ENCODE data around the gene OR2A1. TPM values are rescaled to one million over a fixed set of nuclear protein-coding genes. Genes with fewer than 3 reads are reported as not detected.
"Not testable (repeated sequence)": the region's sequence is repeated elsewhere in the genome, so short reads cannot be mapped to it uniquely, and the experiment has no call there.

OR2A1 gene
- total RNA-seq, 4 donors from 2014 or later, result 0.33 to 1.4 TPM; not detected in 2

GRCh38 chr7:144302578-144303303 lies 9.5 kb upstream of the OR2A1 start:
- DNase-seq; H3K36me3 ChIP-seq; H3K27me3 ChIP-seq; intact Hi-C loops (cut with DNase I); H3K27ac ChIP-seq; H3K9me3 ChIP-seq; H3K4me1 ChIP-seq; H3K4me3 ChIP-seq (replicated peaks in 1 of 3): not testable (repeated sequence)
- WGBS, 2 donors, result no CpG with 5 or more reads among the region's 1 CpG

GRCh38 chr7:144303607-144304006 lies 8.6 kb upstream of the OR2A1 start:
- intact Hi-C loops (cut with DNase I); H3K27ac ChIP-seq; H3K4me1 ChIP-seq; H3K36me3 ChIP-seq; DNase-seq; H3K4me3 ChIP-seq (replicated peaks in 1 of 3); H3K9me3 ChIP-seq; H3K27me3 ChIP-seq: not testable (repeated sequence)
- whole genome bisulfite sequencing, 2 donors, result no CpG with 5 or more reads among the region's 5 CpGs

- DNase-seq; H3K27ac ChIP-seq; H3K27me3 ChIP-seq; H3K4me3 ChIP-seq (replicated peaks in 1 of 3); H3K9me3 ChIP-seq; intact Hi-C loops (cut with DNase I); H3K4me1 ChIP-seq; H3K36me3 ChIP-seq: not testable (repeated sequence)
- no CpG with 5 or more reads among the region's 2 CpGs for WGBS, 2 donors
Measured at GRCh38 chr7:144305156-144305555, 7.1 kb upstream of the OR2A1 start.

GRCh38 chr7:144309702-144310101 lies 2.5 kb upstream of the OR2A1 start:
- WGBS, 2 donors, result no CpG with 5 or more reads among the region's 2 CpGs
- intact Hi-C loops (cut with DNase I); H3K4me1 ChIP-seq; H3K4me3 ChIP-seq (replicated peaks in 1 of 3); H3K36me3 ChIP-seq; H3K27ac ChIP-seq; H3K9me3 ChIP-seq; H3K27me3 ChIP-seq; DNase-seq: not testable (repeated sequence)

GRCh38 chr7:144311218-144311617 lies 1.0 kb upstream of the OR2A1 start:
- intact Hi-C loops (cut with DNase I); H3K4me3 ChIP-seq (replicated peaks in 1 of 3); H3K4me1 ChIP-seq; H3K27me3 ChIP-seq; H3K9me3 ChIP-seq; DNase-seq; H3K27ac ChIP-seq; H3K36me3 ChIP-seq: not testable (repeated sequence)
- 73 to 94% methylated on average over 1 of the region's 2 CpGs for WGBS, 2 donors

- not testable (repeated sequence) for H3K9me3 ChIP-seq
Measured at GRCh38 chr7:144317537-144317936, 5.3 kb downstream of the OR2A1 start.

DNA sequence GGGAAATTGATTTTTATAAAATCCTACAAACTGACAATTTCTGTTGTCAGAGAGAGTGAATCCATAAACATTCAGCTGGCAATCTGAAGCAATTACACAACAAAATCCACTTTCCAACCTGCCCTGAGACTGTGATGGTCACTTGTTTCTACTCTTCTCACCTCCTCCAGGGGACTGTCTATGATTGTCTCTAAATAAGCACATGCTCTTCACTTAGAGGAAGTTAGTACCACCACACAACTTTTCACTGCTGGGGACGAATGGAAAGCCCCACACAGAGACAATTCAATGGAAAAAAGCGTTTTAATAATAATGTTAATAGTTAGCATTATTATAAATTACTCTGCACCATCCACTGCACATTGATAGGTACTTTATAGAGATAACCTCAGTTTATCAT lies 7.3 kb downstream of the OR2A1 start:
- H3K4me3 ChIP-seq (replicated peaks in 1 of 3); H3K27me3 ChIP-seq; DNase-seq; H3K9me3 ChIP-seq; intact Hi-C loops (cut with DNase I); H3K27ac ChIP-seq; H3K4me1 ChIP-seq; H3K36me3 ChIP-seq: not testable (repeated sequence)
- WGBS, 2 donors, result no CpG with 5 or more reads among the region's 2 CpGs

More at GRCh38 chr7:144317537-144317936, 5.3 kb downstream of the OR2A1 start:
- H3K27ac ChIP-seq; H3K4me1 ChIP-seq; DNase-seq; intact Hi-C loops (cut with DNase I); H3K27me3 ChIP-seq; H3K36me3 ChIP-seq; H3K4me3 ChIP-seq (replicated peaks in 1 of 3): not testable (repeated sequence)
- WGBS, 2 donors, result 88 to 100% methylated on average over 1 of the region's 1 CpG

DNA sequence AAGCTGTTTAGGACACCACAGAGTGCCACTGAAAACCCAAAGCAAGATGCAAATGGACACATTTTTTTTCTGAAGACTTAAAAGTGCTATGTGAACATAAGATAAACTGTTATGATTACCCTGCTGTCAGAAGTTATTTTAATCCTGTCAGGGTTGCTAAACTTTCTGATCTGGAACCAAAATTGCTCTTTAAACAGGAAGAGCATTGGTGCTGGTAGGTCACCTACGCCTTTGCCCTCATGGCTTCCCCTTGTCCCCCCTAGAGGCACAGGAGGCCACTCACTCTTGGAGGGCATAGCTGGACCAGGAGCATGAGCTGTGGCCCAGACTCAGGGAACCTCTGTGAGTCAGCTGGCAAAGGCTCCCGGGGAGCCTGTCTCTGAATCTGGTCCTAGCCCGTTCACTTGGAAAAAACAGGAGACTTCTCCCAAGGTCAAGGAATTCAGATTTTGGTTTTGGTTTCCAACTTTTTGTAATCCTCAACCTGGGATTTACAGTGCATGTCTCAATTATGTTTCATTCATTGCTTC lies 9.5 kb downstream of the OR2A1 start:
- H3K4me3 ChIP-seq (replicated peaks in 1 of 3); H3K4me1 ChIP-seq; intact Hi-C loops (cut with DNase I); H3K9me3 ChIP-seq; H3K27ac ChIP-seq; DNase-seq; H3K36me3 ChIP-seq; H3K27me3 ChIP-seq: not testable (repeated sequence)
- 75 to 83% methylated on average over 1 of the region's 3 CpGs for WGBS, 2 donors

- H3K27me3 ChIP-seq; H3K4me1 ChIP-seq; DNase-seq; H3K36me3 ChIP-seq; H3K27ac ChIP-seq; H3K9me3 ChIP-seq; H3K4me3 ChIP-seq (replicated peaks in 1 of 3); intact Hi-C loops (cut with DNase I): not testable (repeated sequence)
- WGBS, 2 donors, result no CpG with 5 or more reads among the region's 4 CpGs
Measured at GRCh38 chr7:144323359-144323758, 11.1 kb downstream of the OR2A1 start.

DNA sequence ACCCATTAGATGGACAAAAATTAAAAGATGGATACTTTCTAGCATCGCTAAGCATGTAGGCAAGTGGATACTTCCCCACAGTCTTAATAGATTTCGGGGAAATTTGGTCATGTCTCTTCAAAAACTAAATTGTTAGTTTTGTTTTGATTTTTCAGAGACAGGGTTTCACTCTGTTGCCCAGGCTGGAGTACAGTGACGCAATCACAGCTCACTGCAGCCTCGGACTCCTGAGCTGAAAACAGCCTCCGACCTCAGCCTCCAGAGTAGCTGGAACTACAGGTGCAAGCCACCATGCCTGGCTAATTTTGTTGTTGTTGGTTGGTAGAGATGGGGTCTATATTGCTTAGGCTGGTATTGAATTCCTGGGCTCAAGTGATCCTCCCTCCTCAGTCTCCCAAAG lies 13.6 kb downstream of the OR2A1 start:
- H3K9me3 ChIP-seq; H3K4me3 ChIP-seq (replicated peaks in 1 of 3); H3K4me1 ChIP-seq; H3K27me3 ChIP-seq; H3K27ac ChIP-seq; DNase-seq; intact Hi-C loops (cut with DNase I); H3K36me3 ChIP-seq: not testable (repeated sequence)
- WGBS, 2 donors, result 100% methylated on average over 2 of the region's 5 CpGs; no CpG with 5 or more reads in 1 of the 2 donors

DNA sequence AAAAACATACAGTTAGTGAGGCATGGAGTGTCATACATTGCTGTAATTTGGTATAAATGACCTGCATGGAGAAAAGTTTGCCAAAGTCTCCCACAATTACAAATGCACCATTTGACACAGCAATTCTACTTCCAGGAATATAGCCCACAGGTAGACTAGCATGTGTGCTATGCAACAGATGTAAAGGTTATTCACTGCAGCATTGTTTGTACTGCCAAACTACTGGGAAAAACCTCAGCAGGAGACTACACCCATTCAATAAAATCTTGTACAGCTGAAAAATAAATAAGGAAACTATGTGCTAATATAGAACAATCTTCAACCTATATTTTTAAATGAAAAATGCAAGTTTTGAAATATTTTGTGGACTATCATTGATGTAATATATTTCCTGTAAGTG lies 17.8 kb downstream of the OR2A1 start:
- intact Hi-C loops (cut with DNase I); H3K9me3 ChIP-seq; H3K27me3 ChIP-seq; H3K27ac ChIP-seq; DNase-seq; H3K36me3 ChIP-seq; H3K4me3 ChIP-seq (replicated peaks in 1 of 3); H3K4me1 ChIP-seq: not testable (repeated sequence)

DNA sequence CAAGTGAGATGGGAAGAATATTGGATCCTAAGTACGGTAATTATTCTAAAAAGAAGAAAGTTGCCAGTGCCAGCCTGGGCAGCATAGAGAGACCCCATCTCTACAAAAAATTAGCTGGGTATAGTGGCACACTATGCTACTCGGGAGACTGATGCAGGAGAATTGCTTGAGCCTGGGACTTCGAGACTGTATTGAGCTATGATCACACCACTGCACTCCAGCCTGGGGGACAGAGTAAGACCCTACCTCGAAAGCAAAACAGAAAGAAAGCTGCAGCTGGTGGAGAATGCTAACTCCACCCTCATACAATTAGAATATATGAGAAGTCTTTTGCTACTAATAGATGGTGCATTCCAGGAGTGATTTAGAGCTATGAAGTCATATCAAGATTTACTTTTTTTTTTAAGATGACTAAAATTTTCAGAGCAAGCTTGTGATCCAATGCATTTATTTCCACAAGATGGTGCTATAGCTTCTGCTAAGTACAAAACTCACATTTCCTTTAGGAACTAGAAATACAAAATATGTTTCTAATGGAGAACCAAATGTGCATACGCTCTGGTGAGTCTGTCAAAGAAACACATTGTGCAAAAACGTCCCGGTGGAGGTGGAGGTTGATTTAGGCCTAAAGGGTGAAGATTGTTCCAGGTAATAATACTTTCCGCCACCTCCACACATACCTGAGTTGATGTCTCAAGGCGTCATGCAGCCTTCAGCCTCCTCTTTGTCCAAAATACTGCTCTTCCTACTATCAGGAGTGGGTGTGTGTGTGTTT lies 19.2 kb downstream of the OR2A1 start:
- H3K9me3 ChIP-seq; intact Hi-C loops (cut with DNase I); H3K4me3 ChIP-seq (replicated peaks in 1 of 3); H3K36me3 ChIP-seq; H3K27ac ChIP-seq; H3K4me1 ChIP-seq; H3K27me3 ChIP-seq; DNase-seq: not testable (repeated sequence)
- WGBS, 2 donors, result 88 to 100% methylated on average over 2 to 3 of the region's 9 CpGs

DNA sequence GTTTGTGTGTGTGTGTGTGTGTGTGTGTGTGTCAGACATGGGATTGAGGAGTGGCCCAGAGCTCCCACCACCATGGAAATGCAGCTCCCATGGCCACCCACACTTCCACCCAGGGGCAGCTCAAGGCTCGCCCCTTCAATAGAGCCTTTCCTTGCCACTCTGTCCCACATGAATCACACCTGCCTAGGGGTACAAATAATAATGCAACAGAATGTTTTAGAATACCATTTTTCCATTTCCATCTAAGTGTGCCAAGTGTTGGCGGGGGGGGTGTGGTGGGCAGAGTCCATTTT lies 19.7 kb downstream of the OR2A1 start:
- H3K9me3 ChIP-seq; H3K27me3 ChIP-seq; H3K4me3 ChIP-seq (replicated peaks in 1 of 3); DNase-seq; H3K36me3 ChIP-seq; H3K27ac ChIP-seq; intact Hi-C loops (cut with DNase I); H3K4me1 ChIP-seq: not testable (repeated sequence)
- 90 to 100% methylated on average over 1 to 2 of the region's 2 CpGs for WGBS, 2 donors

All from thyroid gland (tissue), 4 donors.